22Rv1 (cell line): ENCODE measurements around the gene DSCAML1.

ENCODE experiments used
- CTCF ChIP-seq: fragments of 450-650 bp; IDR thresholded peaks from 2 replicates; pipeline ENCODE4 v1.5.1; 2017; ENCODE audit warnings: mild to moderate bottlenecking
- ZFX ChIP-seq: fragments of 450-650 bp; IDR thresholded peaks from 2 replicates; pipeline ENCODE4 v1.6.1; 2017; ENCODE audit warnings: antibody characterized with exemption, borderline replicate concordance

- TF ChIP-seq CTCF (no peak), ZFX (no peak)
These were observed 155.8 kb downstream of the DSCAML1 start for GRCh38 chr11:117641008-117641915.
